Astrocyte (in vitro differentiated cells and primary cell): ENCODE data around the gene ANAPC7. TPM values are rescaled to one million over a fixed set of nuclear protein-coding genes. Genes with fewer than 3 reads are reported as not detected.

Experiments
- DNase-seq: peaks from one replicate; pipeline ENCODE4 v3.0.0-alpha.2; 2010; ENCODE audit warnings: low read depth
- FAIRE-seq: peaks from 2 replicates; lab custom pipeline; 2011; peaks lifted over from hg19 to GRCh38; lab: Jason Lieb, UNC
- H2AFZ ChIP-seq: 2 replicates; pipeline ENCODE4 v1.6.0; 2012; ENCODE audit warnings: low read depth, low read length, inconsistent platforms
- H3K27ac ChIP-seq: 2 replicates; pipeline ENCODE4 v1.5.1; 2011; ENCODE audit warnings: low read depth, low read length, inconsistent platforms
- H3K27me3 ChIP-seq: 2 replicates; pipeline ENCODE4 v1.6.0; 2011; ENCODE audit warnings: low read length, inconsistent platforms; ENCODE audit not compliant: insufficient read depth
- H3K36me3 ChIP-seq: 2 replicates; pipeline ENCODE4 v1.5.1; 2011; ENCODE audit warnings: low read length, inconsistent platforms; ENCODE audit not compliant: insufficient read depth
- H3K4me1 ChIP-seq: 2 replicates; pipeline ENCODE4 v1.5.1; 2011; ENCODE audit warnings: low read length, inconsistent platforms; ENCODE audit not compliant: insufficient read depth
- H3K4me2 ChIP-seq: 2 replicates; pipeline ENCODE4 v1.6.0; 2012; ENCODE audit warnings: low read length, inconsistent platforms
- H3K4me3 ChIP-seq: 2 replicates; pipeline ENCODE4 v1.5.1; 2011; ENCODE audit warnings: low read depth, mild to moderate bottlenecking, low read length, inconsistent platforms; ENCODE audit not compliant: insufficient read depth
- H3K79me2 ChIP-seq: 2 replicates; pipeline ENCODE4 v1.6.0; 2012; ENCODE audit warnings: mild to moderate bottlenecking, low read length, inconsistent platforms; ENCODE audit not compliant: insufficient read depth
- H3K9ac ChIP-seq: 2 replicates; pipeline ENCODE4 v1.6.0; 2012; ENCODE audit warnings: mild to moderate bottlenecking, low read length, inconsistent platforms
- H3K9me3 ChIP-seq: 2 replicates; pipeline ENCODE4 v1.5.1; 2012; ENCODE audit warnings: low read depth, mild to moderate bottlenecking, low read length, inconsistent platforms; ENCODE audit not compliant: insufficient read depth
- H4K20me1 ChIP-seq: 2 replicates; pipeline ENCODE4 v1.6.0; 2012; ENCODE audit warnings: low read length, inconsistent platforms; ENCODE audit not compliant: insufficient read depth
- H3K27ac Mint-ChIP-seq: one replicate; pipeline ENCODE4 v1.8.0; 2021; ENCODE audit warnings: mild to moderate bottlenecking, mixed read lengths; ENCODE audit not compliant: unreplicated experiment
- H3K27me3 Mint-ChIP-seq: one replicate; pipeline ENCODE4 v1.8.0; 2021; ENCODE audit warnings: low read depth, mixed read lengths; ENCODE audit not compliant: unreplicated experiment
- H3K36me3 Mint-ChIP-seq: one replicate; pipeline ENCODE4 v1.8.0; 2021; ENCODE audit warnings: low read depth, mixed read lengths; ENCODE audit not compliant: unreplicated experiment
- H3K4me1 Mint-ChIP-seq: one replicate; pipeline ENCODE4 v1.8.0; 2021; ENCODE audit warnings: low read depth, mixed read lengths; ENCODE audit not compliant: unreplicated experiment
- H3K4me3 Mint-ChIP-seq: one replicate; pipeline ENCODE4 v1.8.0; 2021; ENCODE audit warnings: mild to moderate bottlenecking, moderate library complexity, mixed read lengths; ENCODE audit not compliant: unreplicated experiment
- H3K9me3 Mint-ChIP-seq: one replicate; pipeline ENCODE4 v1.8.0; 2021; ENCODE audit warnings: mild to moderate bottlenecking, mixed read lengths; ENCODE audit not compliant: unreplicated experiment
- EZH2 ChIP-seq: IDR thresholded peaks from 2 replicates; pipeline ENCODE4 v1.6.1; 2012; ENCODE audit warnings: mild to moderate bottlenecking, low read length, inconsistent platforms; ENCODE audit not compliant: insufficient read depth
- total RNA-seq: library from RNA; stranded (reverse); gene quantifications from 2 replicates; pipeline ENCODE4 v1.2.1, GENCODE V29; 2021
- TF ChIP-seq, protein P1 (sequence below): IDR thresholded peaks from 2 replicates; pipeline ENCODE4 v1.5.1; 2011; ENCODE audit warnings: low read depth, mild to moderate bottlenecking, inconsistent platforms, low read length, moderate library complexity; ENCODE audit not compliant: insufficient read depth

Gene ANAPC7
- total RNA-seq, 1 donor from 2014 or later = 50.7 TPM

DNA sequence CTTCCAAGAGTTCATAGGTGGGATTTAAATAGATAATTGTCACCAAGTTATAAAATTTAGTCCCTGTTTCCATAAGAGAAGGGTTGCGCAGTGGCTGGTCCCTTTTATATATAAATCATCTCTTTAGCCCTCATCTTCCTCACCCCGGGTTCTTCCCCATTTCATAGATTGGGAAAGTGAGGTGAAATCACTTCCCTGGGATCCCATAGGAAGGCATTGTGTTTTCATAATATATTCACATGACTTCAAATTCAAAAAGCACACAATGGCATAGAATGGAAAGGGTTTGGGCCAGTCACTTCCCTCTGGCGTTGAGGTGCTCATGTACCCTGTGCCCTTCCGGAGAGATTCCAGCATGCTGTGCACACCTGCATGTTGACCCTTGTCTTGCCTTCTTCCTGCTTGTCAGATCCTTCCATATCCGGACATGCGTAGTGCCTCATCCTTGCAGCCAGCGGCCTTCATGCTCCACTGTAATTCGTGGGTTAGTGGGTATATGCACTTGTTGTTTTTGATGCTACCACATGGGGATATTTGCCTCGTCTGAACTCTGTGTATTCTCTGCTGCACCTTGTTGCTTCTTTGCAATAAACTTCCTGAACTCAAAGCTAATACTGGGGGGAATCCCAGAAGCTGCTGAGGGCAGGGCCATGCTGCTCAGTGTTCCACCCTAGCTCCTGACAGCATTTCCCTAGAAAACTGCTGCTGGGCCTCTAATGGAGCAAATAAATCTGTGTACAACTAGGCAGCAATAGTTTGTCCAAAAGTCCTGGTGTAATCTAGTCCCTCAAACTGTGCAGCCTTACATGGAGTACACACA is 59.6 kb downstream of the ANAPC7 start:
- Histone ChIP-seq H3K4me3 (no peak overlapping the region), H3K36me3 (peaks cover 89% of the 10 kb centered on the region), H3K4me2 (no peak overlapping the region), H4K20me1 (peaks cover 66% of the 10 kb centered on the region), H3K27me3 (no peaks in the 10 kb centered on the region), H3K27ac (no peak overlapping the region), H3K79me2 (peaks cover 35% of the 10 kb centered on the region), H3K9me3 (no peaks in the 10 kb centered on the region), H3K9ac (no peak overlapping the region), H2AFZ (no peak overlapping the region), H3K4me1 (peaks cover 6% of the 10 kb centered on the region)
- no peak for TF ChIP-seq EZH2
- TF ChIP-seq, protein P1, sequence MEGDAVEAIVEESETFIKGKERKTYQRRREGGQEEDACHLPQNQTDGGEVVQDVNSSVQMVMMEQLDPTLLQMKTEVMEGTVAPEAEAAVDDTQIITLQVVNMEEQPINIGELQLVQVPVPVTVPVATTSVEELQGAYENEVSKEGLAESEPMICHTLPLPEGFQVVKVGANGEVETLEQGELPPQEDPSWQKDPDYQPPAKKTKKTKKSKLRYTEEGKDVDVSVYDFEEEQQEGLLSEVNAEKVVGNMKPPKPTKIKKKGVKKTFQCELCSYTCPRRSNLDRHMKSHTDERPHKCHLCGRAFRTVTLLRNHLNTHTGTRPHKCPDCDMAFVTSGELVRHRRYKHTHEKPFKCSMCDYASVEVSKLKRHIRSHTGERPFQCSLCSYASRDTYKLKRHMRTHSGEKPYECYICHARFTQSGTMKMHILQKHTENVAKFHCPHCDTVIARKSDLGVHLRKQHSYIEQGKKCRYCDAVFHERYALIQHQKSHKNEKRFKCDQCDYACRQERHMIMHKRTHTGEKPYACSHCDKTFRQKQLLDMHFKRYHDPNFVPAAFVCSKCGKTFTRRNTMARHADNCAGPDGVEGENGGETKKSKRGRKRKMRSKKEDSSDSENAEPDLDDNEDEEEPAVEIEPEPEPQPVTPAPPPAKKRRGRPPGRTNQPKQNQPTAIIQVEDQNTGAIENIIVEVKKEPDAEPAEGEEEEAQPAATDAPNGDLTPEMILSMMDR = no peak
- Mint-ChIP-seq H3K36me3 (peaks cover 39% of the 10 kb centered on the region), H3K9me3 (no peaks in the 10 kb centered on the region), H3K4me1 (no peaks in the 10 kb centered on the region), H3K27ac (no peak overlapping the region), H3K27me3 (no peaks in the 10 kb centered on the region), H3K4me3 (no peak overlapping the region)
- DNase-seq (no peak), FAIRE-seq (no peak)

DNA sequence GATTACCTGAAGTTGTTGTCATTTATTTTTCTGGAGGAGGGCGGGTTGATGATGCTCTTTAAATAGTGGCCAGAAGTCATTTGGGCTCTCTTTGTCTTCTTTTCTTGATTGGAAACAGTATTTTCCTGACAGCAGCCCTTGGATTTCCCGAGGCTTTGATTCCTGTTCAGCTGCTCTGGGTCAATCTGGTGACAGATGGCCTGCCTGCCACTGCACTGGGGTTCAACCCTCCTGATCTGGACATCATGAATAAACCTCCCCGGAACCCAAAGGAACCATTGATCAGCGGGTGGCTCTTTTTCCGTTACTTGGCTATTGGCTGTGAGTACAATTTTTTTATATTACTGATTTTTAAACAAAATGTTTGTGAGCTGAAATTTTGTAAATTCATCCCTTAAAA is 60.4 kb downstream of the ANAPC7 start:
- H3K4me1 ChIP-seq = peaks cover 6% of the 10 kb centered on the region
- DNase-seq (no peak), FAIRE-seq (no peak)
- no peak overlapping the region for H3K9ac ChIP-seq
- H3K36me3 ChIP-seq = peaks cover 89% of the 10 kb centered on the region
- Mint-ChIP-seq H3K36me3 (peaks cover 40% of the 10 kb centered on the region), H3K27me3 (no peaks in the 10 kb centered on the region), H3K4me1 (no peaks in the 10 kb centered on the region), H3K4me3 (no peak overlapping the region), H3K27ac (no peak overlapping the region), H3K9me3 (no peaks in the 10 kb centered on the region)
- peaks cover 43% of the 10 kb centered on the region for H3K79me2 ChIP-seq
- H2AFZ ChIP-seq = no peak overlapping the region
- H3K4me3 ChIP-seq = no peak overlapping the region
- TF ChIP-seq EZH2 = no peak
- TF ChIP-seq, protein P1 = no peak
- H3K27me3 ChIP-seq = no peaks in the 10 kb centered on the region
- no peak overlapping the region for H3K27ac ChIP-seq
- no peak overlapping the region for H3K4me2 ChIP-seq
- peaks cover 66% of the 10 kb centered on the region for H4K20me1 ChIP-seq
- H3K9me3 ChIP-seq = no peaks in the 10 kb centered on the region

DNA sequence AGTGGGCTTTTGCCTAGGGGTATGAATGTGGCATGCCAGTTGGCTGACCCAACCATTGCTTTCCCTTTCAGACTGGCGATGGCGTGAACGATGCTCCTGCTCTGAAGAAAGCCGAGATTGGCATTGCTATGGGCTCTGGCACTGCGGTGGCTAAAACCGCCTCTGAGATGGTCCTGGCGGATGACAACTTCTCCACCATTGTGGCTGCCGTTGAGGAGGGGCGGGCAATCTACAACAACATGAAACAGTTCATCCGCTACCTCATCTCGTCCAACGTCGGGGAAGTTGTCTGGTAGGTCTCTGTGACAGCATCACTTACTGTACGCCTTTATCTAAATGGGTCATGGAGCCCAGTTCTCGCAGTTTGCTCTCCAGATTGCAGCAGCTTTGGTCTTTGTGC is 61.4 kb downstream of the ANAPC7 start:
- no peak for FAIRE-seq
- peaks cover 52% of the 10 kb centered on the region for H3K79me2 ChIP-seq
- no peak for TF ChIP-seq EZH2
- TF ChIP-seq, protein P1 = no peak

More for the DNA sequence above, 61.4 kb downstream of the ANAPC7 start:
- no peaks in the 10 kb centered on the region for H3K4me1 Mint-ChIP-seq
- no peaks in the 10 kb centered on the region for H3K9me3 ChIP-seq
- H3K27me3 ChIP-seq = no peaks in the 10 kb centered on the region
- H3K4me1 ChIP-seq = peaks cover 6% of the 10 kb centered on the region
- H3K4me2 ChIP-seq = no peak overlapping the region
- no peak overlapping the region for H3K4me3 Mint-ChIP-seq
- no peaks in the 10 kb centered on the region for H3K9me3 Mint-ChIP-seq
- H3K9ac ChIP-seq = no peak overlapping the region
- H3K36me3 Mint-ChIP-seq = peaks cover 41% of the 10 kb centered on the region
- H3K27ac Mint-ChIP-seq = no peak overlapping the region
- H4K20me1 ChIP-seq = peaks cover 67% of the 10 kb centered on the region
- no peak for DNase-seq
- H3K27me3 Mint-ChIP-seq = no peaks in the 10 kb centered on the region
- no peak overlapping the region for H3K27ac ChIP-seq
- H3K4me3 ChIP-seq = no peak overlapping the region
- peaks cover 89% of the 10 kb centered on the region for H3K36me3 ChIP-seq
- H2AFZ ChIP-seq = no peak overlapping the region
